ENCODE results near the gene HMGCS1.

- TF ChIP-seq FOXM1 (IDR thresholded peaks at IDR 0.05; ENCODE audit: borderline replicate concordance): no peak
- no peak for TF ChIP-seq L3MBTL2 (conservative IDR thresholded peaks at IDR 0.05)
- TF ChIP-seq SUZ12 (IDR thresholded peaks at IDR 0.05): no peak
- no peak for TF ChIP-seq FOXK2 (IDR thresholded peaks at IDR 0.05)
- no peak for TF ChIP-seq ELF4 (IDR thresholded peaks at IDR 0.05)
- no peak for TF ChIP-seq PKNOX1 (IDR thresholded peaks at IDR 0.05)
- TF ChIP-seq HDGF (IDR thresholded peaks at IDR 0.05; ENCODE audit: borderline replicate concordance): no peak
- TF ChIP-seq SP1 (IDR thresholded peaks at IDR 0.05): no peak
- no peak for TF ChIP-seq BHLHE40 (IDR thresholded peaks at IDR 0.05; ENCODE audit: borderline replicate concordance)
- no peak for TF ChIP-seq FOXA1 (IDR thresholded peaks at IDR 0.05)
- TF ChIP-seq CTBP1 (IDR thresholded peaks at IDR 0.05; ENCODE audit: borderline replicate concordance): no peak
- TF ChIP-seq NFRKB (IDR thresholded peaks at IDR 0.05): no peak
Measured at GRCh38 chr5:43256261-43256966, 56.8 kb downstream of the HMGCS1 start.

Measured in HEK293T (cell line).